A549 (cell line): Measurements from ENCODE around the gene CDHR5. TPM values are rescaled to one million over a fixed set of nuclear protein-coding genes. Genes with fewer than 3 reads are reported as not detected.
A peak's percentile ranks its signal among the peaks of the same experiment; 100 is the strongest.

Experiments used
- ATAC-seq, 2 experiments: fragments of 200-7000 bp in 1 of 2; fragments of >200 bp in 1 of 2; cut with Nextera tagmentation in 1 of 2; cut with Tn5 transposase in 1 of 2; 3 replicates each; pipeline versions ENCODE4 v1.8.0 to v1.9.1; 2018 to 2020; ENCODE audit warnings: mild to moderate bottlenecking in 1 of 2, moderate library complexity in 1 of 2
- CTCF ChIA-PET: fragments of 300-600 bp; sonication (Branson Sonifier 250); formaldehyde crosslinking; extraction: SDS; loops from one replicate; lab custom pipeline; 2021; ENCODE audit warnings: antibody characterized with exemption, inconsistent platforms; lab: Yijun Ruan, JAX
- POLR2A ChIA-PET: fragments of 350-600 bp; formaldehyde crosslinking; extraction: SDS; loops from one replicate; lab custom pipeline; 2021; ENCODE audit warnings: antibody characterized with exemption, inconsistent platforms; lab: Yijun Ruan, JAX
- DNase-seq, 2 experiments: peaks; one replicate each; pipeline versions ENCODE4 v3.0.0 to v3.0.0-alpha.2; 2011 to 2016; ENCODE audit warnings: low read depth in 1 of 2, low spot score in 1 of 2
- FAIRE-seq: peaks from 2 replicates; lab custom pipeline; 2011; peaks lifted over from hg19 to GRCh38; lab: Jason Lieb, UNC
- H3K27ac ChIP-seq, 2 experiments: fragments of >200 bp; sonication (Bioruptor Twin); formaldehyde crosslinking; 3 replicates each; pipeline ENCODE4 v1.5.1; 2016 to 2017
- H3K4me1 ChIP-seq: fragments of >200 bp; sonication (Bioruptor Twin); formaldehyde crosslinking; 3 replicates; pipeline ENCODE4 v1.6.1; 2016
- H3K4me2 ChIP-seq: fragments of >200 bp; sonication (Bioruptor Twin); formaldehyde crosslinking; 3 replicates; pipeline ENCODE4 v1.6.1; 2016
- H3K4me3 ChIP-seq: fragments of >200 bp; sonication (Bioruptor Twin); formaldehyde crosslinking; 3 replicates; pipeline ENCODE4 v1.5.1; 2016
- H3K9me3 ChIP-seq: fragments of >200 bp; sonication (Bioruptor Twin); formaldehyde crosslinking; 3 replicates; pipeline ENCODE4 v1.6.1; 2016
- BCL3 ChIP-seq: fragments of >200 bp; sonication (Bioruptor Twin); formaldehyde crosslinking; IDR thresholded peaks from 3 replicates; pipeline ENCODE4 v1.6.1; 2016
- BHLHE40 ChIP-seq: IDR thresholded peaks from 2 replicates; pipeline ENCODE4 v1.6.1; 2012; ENCODE audit warnings: low read depth, low read length, inconsistent platforms
- GATA3 ChIP-seq: IDR thresholded peaks from 2 replicates; pipeline ENCODE4 v1.6.1; 2012; ENCODE audit warnings: borderline replicate concordance
- HOXB5 ChIP-seq: fragments of 250-450 bp; sonication (Bioruptor Pico); IDR thresholded peaks from 2 replicates; pipeline ENCODE4 v1.5.0; 2020; ENCODE audit warnings: mild to moderate bottlenecking, moderate library complexity
- JUN ChIP-seq, 2 experiments: fragments of >200 bp; sonication (Bioruptor Twin); formaldehyde crosslinking; IDR thresholded peaks; 2 replicates in 1 of 2; 3 replicates in 1 of 2; pipeline ENCODE4 v1.6.1; 2016 to 2017
- JUNB ChIP-seq: fragments of >200 bp; sonication (Bioruptor Twin); formaldehyde crosslinking; IDR thresholded peaks from 2 replicates; pipeline ENCODE4 v1.6.1; 2016
- MAFK ChIP-seq: fragments of 450-650 bp; IDR thresholded peaks from 2 replicates; pipeline ENCODE4 v1.6.1; 2014; ENCODE audit not compliant: partially characterized antibody
- PBX3 ChIP-seq: IDR thresholded peaks from 2 replicates; pipeline ENCODE4 v1.6.1; 2012
- PHF8 ChIP-seq: fragments of 200-600 bp; sonication (generic); IDR thresholded peaks from 2 replicates; pipeline ENCODE4 v1.6.1; 2016; ENCODE audit warnings: low read depth, mild to moderate bottlenecking, antibody characterized with exemption, moderate library complexity, borderline replicate concordance
- POLR2A ChIP-seq: IDR thresholded peaks from 2 replicates; pipeline ENCODE4 v1.6.1; 2012; ENCODE audit warnings: mild to moderate bottlenecking, low read length
- RARB ChIP-seq: fragments of 250-450 bp; sonication (Bioruptor Pico); IDR thresholded peaks from 2 replicates; pipeline ENCODE4 v1.8.0; 2021; ENCODE audit warnings: mild to moderate bottlenecking, moderate library complexity
- RNF2 ChIP-seq: fragments of 200-600 bp; sonication (generic); IDR thresholded peaks from 2 replicates; pipeline ENCODE4 v1.6.1; 2016; ENCODE audit warnings: low read depth, mild to moderate bottlenecking, antibody characterized with exemption, moderate library complexity, borderline replicate concordance
- ZC3H11A ChIP-seq: fragments of 450-650 bp; IDR thresholded peaks from 2 replicates; pipeline ENCODE4 v1.6.1; 2014; ENCODE audit warnings: antibody characterized with exemption, mild to moderate bottlenecking
- ZFP36 ChIP-seq: fragments of 450-650 bp; IDR thresholded peaks from 2 replicates; pipeline ENCODE4 v1.6.1; 2014; ENCODE audit warnings: borderline replicate concordance; ENCODE audit not compliant: partially characterized antibody
- WGBS: methylation state at CpG from one replicate; pipeline ENCODE4 v1.1.6; 2017; ENCODE audit errors: missing lambda C conversion rate; 5-methylcytosine and 5-hydroxymethylcytosine counted together
- polyA plus RNA-seq, 4 experiments: library from polyadenylated mRNA; depleted of rRNA in 3 of 4; stranded (reverse); fragments of >200 nt; fragmentation: RNase III in 1 of 4; extraction: RNeasy Plus Mini Kit Qiagen cat#74134 plus additional on column Dnase treatment in 1 of 4; gene quantifications; 2 replicates in 3 of 4; 3 replicates in 1 of 4; pipeline ENCODE4 v1.2.3, GENCODE V29; 2011 to 2017
- TF ChIP-seq, protein P1 (sequence below): IDR thresholded peaks from 2 replicates; pipeline ENCODE4 v1.6.1; 2012; ENCODE audit warnings: low read depth, borderline replicate concordance

The CDHR5 gene
- polyA plus RNA-seq, 2 of the 4 experiments (the other 2 are of a cell fraction) = 0.08 to 0.12 TPM

- TF ChIP-seq PBX3 = no peak
- TF ChIP-seq, protein P1, sequence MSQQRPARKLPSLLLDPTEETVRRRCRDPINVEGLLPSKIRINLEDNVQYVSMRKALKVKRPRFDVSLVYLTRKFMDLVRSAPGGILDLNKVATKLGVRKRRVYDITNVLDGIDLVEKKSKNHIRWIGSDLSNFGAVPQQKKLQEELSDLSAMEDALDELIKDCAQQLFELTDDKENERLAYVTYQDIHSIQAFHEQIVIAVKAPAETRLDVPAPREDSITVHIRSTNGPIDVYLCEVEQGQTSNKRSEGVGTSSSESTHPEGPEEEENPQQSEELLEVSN = no peak
- TF ChIP-seq, all 56 proteins: peak for 0
These were observed 53.0 kb downstream of the CDHR5 start (continued) for GRCh38 chr11:571802-572185.

GRCh38 chr11:569158-569885 lies 55.4 kb downstream of the CDHR5 start:
- DNase-seq = no peak
- POLR2A ChIA-PET = interaction anchor here (1.6 kb wide), 1 partner anchor 14 kb away, joined by 4 read pairs; no protein-coding TSS in a partner anchor
- no peak for ATAC-seq
- H3K27ac ChIP-seq = peak overlapping the region; percentile 95 to 97
- H3K4me1 ChIP-seq = peaks cover 14% of the 10 kb centered on the region
- TF ChIP-seq PHF8 = 0 out of 2 replicates have a peak, but pooled peaks have one; percentile 26
- TF ChIP-seq MAFK = no peak
- TF ChIP-seq ZC3H11A = no peak
- no peak for FAIRE-seq
- 81% methylated on average over 34 of the region's 36 CpGs for WGBS
- H3K4me3 ChIP-seq = peak overlapping the region; percentile 91
- CTCF ChIA-PET = interaction anchor here (8.3 kb wide), 1 partner anchor 14 kb away, joined by 66 read pairs; no protein-coding TSS in a partner anchor
- H3K4me2 ChIP-seq = peak overlapping the region; percentile 98
- H3K9me3 ChIP-seq = no peaks in the 10 kb centered on the region

- WGBS = no CpG with 5 or more reads among the region's 123 CpGs
- H3K27ac ChIP-seq = peak overlapping the region; percentile 95 to 97
- CTCF ChIA-PET = interaction anchor here (0.6 to 8.3 kb wide), 2 partner anchors 13 to 44 kb away, joined by 3 to 66 read pairs; no protein-coding TSS in a partner anchor
These were observed 56.2 kb downstream of the CDHR5 start for GRCh38 chr11:568306-569157.

More at GRCh38 chr11:568306-569157, 56.2 kb downstream of the CDHR5 start:
- peak overlapping the region; percentile 98 for H3K4me2 ChIP-seq
- POLR2A ChIA-PET = interaction anchor here (1.6 to 2.0 kb wide), 2 partner anchors 7 to 14 kb away, joined by 4 to 7 read pairs; partner anchors contain the start of gene PHRF1
- H3K9me3 ChIP-seq = no peaks in the 10 kb centered on the region
- peak; percentile 89 to 90 for ATAC-seq
- peak; percentile 90 to 97 for DNase-seq
- H3K4me3 ChIP-seq = peak overlapping the region; percentile 91
- FAIRE-seq = no peak
- peaks cover 14% of the 10 kb centered on the region for H3K4me1 ChIP-seq
- TF ChIP-seq BCL3 (peak; percentile 74; the same call in 1 of the 3 replicates), HOXB5 (CRISPR knock-in tag) (peak; percentile 74; the same call in 1 of the 2 replicates), RNF2 (peak; percentile 50; the same call in 1 of the 2 replicates), JUN (IDR thresholded peaks at IDR 0.05) (peak in 1 of 2 experiments; percentile 61; a peak in 1 of 5 replicates), POLR2A (peak; percentile 62), JUNB (no peak), PHF8 (peak; percentile 44; the same call in 1 of the 2 replicates), ZFP36 (no peak), RARB (CRISPR knock-in tag) (no peak), GATA3 (peak; percentile 43; the same call in 1 of the 2 replicates), BHLHE40 (peak; percentile 62; the same call in 1 of the 2 replicates)
